ENCODE results near the gene UGT1A7.

- TF ChIP-seq CTCF (IDR thresholded peaks at IDR 0.05) (no peak), POLR2A (IDR thresholded peaks at IDR 0.05) (no peak), POLR2AphosphoS5 (IDR thresholded peaks at IDR 0.05) (no peak)
These were observed 32.4 kb downstream of the UGT1A7 start for GRCh38 chr2:233714121-233714520.
